Measurements from ENCODE around the gene ADAMTS2.

The ADAMTS2 gene

DNA sequence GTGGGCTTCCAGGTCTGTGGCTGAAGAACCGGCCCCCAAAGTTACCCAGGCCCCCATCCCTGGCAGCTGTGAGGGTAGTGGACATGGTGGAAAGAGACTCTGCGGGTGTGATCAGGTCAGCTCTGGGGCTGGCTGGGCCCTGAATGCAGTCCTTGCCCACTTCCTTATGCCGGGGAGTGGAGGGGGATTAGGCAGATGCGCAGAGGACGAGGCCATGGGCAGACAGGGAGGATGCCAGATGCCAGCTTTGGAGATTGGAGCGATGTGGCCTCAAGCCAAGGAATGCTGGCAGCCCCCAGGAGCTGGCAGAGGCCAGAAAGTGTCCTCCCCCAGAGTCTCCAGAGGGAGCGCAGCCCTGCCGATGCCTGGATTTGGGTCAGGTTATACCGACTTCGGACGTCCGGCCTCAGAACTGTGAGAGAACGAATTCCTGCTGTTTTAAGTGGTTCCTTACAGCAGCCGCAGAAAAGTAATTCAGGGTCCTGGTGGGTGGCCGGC lies 69.8 kb downstream of the ADAMTS2 start:
- no peak for DNase-seq

DNA sequence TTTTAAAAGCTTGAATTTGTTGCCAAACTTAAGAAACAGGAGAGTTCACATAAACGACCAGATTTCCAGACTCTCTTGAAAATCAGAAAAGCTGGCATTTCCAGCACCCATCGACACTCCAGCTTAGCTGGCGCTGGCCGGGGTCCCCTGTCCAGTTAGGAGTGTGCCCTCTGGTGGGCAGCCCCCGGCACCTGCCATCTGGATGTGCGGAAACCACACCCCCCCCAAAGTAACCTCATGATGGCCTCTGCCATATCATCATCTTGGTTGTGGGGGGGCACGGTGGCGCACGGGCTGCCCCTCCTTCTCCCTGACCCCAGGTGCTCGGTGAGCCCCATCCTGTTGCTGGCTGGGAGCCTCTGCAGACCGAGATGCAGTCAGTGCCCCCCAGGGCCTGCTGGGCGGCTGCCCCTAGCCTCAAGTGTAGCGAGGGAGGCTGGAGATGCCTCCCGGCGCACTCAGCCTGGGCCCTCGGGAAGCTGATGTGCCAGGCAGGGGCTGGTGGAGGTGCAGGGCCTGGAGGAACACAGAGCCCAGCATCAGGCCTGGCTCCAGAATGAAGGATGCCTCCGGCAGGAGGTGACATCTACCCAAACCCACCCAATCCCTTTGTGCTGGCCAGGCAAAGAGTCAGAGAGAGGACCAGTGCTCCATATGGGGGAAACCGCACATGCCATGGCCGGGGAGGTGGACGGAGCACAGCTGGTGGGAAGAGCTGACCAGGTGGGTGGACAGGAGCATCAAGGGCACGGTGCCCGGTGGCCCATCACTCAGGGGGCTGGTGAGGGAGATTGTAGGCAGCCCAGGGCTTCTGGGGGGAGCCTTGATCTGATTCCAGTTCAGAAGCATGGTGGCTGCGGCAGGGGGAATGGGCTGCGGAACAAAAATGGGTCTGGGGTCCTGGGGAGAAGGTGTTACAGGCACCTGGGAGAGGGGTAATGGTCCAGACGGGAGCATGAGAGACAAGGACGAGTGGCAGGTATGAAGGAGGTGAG lies 70.6 kb downstream of the ADAMTS2 start:
- DNase-seq: no peak

DNA sequence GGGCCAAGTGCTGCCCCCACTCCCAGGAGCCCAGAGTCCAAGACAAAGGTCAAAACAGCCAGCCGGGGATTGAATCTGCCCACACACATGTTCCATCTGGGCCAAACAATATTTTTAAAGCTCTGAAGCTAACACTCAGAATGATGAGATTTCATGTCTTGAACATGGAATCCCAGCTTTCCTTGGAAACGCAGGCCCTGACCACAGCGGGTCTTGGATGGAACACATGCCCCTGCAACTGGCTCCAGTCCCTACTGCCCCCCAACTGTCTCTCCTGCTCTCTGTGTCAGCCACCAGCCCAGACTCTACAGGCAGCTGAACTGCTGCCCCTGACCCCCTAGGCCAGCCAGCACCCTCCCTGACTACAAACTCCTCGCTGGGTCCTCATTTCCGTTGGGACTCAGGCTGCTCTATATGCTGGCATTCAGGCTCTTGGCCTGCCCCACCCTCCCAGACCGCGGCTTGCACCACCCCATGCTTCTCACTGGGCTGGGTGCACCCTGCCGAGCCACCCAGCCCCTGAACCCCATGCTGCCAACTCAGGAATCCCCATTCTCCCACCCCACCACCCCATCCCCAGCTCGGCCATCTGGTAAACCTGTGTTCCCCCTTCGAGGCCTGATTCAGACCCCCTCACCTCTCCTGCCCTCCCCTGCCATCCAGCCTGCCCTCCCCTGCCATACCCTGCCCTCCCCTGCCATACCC lies 71.7 kb downstream of the ADAMTS2 start:
- no peak for DNase-seq

DNA sequence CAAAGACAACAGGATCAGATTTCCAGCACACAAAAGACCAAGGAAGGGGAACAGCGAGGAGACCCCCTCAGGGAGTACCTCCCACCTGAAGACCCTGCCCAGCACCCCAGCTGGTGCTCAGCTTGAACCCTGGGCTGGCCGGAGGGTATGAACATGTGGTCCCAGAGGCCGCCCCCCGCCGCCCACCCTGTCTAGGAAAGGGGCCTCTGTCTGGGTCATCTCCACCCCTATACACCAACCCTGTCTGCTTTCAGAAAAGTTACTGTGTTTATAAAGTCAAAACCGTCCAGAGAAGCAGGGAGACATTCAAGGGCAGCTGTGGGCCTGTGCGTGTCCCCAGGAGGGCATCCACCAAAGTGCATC lies 72.2 kb downstream of the ADAMTS2 start:
- DNase-seq: no peak

DNA sequence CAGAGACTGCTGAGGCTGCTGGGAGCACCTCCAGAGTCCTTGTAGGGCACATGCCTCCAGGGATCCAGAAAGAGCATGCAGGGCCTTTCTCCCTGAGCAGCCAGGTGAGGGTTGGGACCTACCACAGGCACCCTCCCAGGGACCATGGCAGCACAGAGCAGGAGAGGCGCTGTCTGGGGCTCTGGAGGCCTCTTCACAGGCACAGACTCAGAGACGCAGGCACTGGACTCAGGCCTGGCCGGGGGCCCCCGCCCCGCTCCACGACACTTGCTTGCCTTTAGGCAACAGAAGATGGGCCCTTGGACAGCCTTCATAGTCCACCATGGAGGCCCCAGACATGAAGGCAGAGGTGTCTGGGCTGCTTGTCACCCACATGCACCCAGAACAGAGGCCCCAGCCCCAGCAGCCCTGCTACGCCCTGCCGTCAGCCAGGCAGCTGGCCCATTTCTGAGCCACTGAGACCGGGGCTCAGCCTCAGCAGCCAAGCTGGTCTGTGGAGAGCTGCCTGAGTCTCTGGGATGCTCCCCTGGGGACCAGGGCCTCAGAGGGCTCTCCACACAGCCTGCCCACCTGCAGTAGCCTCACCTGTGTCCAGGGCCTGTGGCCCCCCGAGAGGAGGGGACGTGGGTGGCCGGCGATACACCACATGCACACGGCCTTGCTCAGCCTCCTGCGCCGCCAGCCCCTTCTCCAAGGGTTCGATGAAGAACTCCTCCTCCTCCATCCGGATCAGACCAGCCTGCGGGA lies 72.8 kb downstream of the ADAMTS2 start:
- DNase-seq: no peak

DNA sequence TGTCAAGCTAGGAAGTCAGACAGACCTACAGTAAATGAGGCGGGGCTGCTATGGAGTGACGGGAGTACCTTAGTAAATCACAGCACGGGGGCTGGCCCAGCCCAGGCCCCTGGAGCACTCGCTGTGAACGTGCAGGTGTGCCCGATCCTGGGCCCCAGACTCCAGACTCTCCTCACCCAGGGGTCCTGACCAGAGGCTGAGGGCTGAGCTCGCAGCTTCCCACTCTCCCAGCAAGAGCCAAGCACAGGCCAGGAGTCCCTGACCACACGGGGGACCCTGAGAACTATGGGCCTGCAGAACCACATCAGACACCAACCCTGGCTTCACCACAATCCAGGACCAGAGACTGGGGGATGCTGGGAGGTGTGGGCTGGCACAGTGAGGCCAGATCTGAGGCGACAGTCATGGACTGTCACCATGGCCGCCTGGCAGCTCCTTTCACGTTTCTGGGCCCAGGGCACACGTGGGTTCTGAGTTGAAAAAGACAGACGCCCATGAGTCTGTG lies 73.4 kb downstream of the ADAMTS2 start:
- no peak for DNase-seq

DNA sequence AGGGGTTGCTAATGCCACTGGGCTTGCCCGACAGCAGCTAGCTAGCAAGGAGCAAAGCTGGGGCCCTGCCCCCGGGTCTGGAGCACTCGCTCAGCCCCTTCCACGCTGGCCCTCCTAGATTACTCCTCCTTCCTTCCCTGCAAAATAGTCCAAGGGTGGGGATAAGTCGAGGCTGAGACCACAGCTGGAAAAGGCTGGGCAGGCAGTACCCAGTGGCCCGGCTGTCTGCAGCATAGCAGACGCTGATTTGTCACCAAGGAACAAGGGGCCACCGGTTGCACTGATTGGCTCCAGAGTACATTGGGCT lies 73.9 kb downstream of the ADAMTS2 start:
- DNase-seq: no peak

DNA sequence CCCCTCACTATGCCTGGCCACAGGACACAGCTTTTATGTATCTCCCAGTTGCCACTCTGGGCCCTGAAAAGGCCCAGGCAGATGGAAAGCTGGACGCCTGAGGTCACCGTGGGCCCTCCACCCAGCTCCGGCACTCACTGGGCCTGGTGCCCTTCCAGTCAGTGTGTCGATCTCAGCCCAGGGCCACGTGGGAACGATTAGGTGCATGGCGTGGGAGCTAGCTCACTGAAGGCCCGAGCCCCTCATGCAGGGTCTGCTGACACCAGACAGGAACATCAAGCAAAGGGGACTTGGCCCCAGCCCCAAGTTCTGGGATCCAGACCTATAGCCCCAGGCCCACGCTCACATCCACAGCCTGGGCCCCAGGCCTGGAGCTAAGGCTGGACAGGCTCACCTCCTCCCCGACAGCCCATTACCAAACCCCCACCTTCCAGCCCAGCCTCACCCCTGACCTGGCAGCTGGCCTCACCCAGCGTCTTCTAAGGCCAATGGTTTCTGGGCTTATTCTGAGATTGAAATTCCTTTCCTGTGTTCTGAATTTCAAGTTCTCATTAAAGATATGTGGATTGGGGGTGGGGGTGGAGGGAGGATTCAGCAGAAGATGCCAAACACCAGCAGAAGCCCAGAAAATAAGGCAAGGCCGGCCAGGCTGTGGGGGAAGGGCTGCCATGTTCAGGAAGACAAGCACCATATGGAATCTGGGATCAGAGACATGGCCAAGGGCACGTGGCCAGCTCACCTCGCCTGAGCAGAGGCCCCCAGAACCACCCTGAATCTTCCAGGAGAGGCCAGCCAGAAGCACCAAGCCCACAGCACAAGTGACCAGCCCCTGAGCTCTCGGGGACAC lies 74.5 kb downstream of the ADAMTS2 start:
- no peak for DNase-seq

DNA sequence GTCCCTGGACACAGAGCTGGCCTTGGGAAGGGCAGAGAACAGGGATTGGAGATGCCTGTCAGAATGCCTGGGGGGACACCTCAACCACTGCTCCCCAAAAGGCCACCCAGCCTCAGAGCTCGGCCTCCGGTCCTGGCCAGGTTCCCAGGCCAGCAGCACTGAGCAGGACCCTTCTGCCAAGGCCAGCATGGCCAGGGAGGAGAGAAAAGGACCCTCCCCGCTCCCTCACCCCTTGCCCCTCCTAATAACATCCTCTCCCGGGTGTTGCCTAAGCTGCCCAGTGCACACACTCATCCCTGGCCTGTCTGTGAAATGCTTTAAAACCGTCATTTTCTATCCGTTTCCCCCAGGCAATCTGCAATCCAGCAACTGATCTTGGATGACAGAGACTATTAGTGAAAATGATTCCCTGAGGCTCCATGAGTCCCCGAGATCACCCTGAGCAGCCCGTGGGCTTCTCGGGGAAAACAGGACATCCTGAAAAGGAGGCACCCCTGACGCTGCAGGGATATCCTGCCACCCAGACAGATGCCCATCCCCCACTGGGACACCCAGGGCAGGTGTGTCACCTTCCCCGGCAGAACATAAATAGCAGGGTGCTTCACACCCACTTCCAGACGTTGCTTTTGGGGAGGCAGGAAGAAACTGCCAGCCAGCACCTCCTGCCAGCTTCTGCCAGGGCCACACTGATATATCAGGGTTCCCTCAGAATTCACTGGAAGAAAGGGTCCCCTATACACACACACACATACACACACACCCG lies 75.3 kb downstream of the ADAMTS2 start:
- no peak for DNase-seq

DNA sequence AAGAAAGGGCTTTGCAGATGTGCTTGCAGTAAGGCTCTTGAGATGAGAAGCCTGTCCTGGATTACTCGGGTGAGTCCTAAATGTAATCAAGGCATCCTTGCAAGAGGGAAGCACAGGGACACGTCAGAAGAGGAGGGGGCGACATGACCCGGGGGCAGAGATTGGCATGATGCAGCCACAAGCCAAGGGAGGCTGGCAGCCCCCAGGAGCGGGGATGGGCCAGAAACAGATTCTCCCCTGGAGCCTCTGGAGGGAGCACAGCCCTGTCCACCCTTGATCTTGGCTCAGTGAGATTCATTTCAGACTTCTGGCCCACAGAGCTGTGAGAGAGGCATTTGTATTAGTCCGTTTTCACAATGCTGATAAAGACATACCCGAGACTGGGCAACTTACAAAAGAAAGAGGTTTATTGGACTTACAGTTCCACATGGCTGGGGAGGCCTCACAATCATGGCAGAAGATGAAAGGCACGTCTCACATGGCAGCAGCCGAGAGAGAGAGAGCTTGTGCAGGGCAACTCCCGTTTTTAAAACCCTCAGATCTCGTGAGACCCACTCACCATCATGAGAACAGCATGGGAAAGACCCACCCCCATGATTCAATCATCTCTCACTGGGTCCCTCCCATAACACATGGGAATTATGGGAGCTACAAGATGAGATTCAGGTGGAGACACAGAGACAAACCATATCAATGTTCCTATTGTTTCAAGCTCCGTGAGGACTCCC lies 76.1 kb downstream of the ADAMTS2 start:
- DNase-seq: no peak

DNA sequence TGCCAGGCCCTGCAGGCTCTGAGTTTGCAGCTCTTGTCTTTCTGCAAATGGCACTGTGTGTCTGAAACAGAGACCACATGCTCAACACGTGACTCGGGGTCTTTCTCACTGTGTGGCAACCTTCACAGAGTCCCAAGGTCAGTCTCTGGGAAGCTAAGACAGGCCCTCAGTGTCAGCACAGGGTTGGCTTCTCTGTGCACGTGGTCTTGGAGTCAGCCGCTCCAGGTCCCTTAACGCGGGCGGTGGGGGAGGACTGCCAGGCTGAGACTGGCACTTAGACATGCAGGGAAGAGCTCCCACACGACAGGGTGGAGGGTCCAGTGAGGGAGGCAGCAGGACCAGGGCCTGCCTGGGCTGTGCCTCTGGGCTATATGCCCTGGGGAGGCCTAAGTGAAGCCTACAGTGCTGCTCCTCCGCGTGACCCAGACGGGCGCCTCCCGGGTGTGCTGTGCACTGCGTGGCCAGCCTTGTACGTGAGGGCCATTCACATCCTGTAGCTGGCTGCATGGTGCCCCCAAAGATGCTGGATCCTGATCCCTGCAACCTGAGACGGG lies 76.8 kb downstream of the ADAMTS2 start:
- DNase-seq: no peak

DNA sequence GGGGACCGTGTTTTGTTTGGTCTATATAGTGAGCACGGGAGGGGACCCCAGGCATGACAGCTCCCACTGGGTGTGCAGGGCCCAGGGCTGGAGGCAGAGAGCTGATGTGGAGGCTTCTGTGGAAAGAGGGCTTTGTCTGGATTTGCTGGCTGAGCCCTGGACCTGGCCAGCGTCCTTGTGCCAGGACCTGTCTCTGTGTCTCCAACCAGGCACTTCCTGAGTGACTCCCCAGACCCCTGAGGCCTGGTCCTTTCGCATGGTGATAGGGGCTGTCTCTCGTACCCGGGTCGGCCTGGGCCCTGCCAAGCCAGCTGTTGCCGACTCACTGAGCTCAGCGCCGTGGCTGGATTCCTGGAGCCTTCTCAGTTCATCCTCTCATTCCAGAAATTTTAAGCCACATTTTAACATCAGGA lies 77.6 kb downstream of the ADAMTS2 start:
- no peak for DNase-seq

DNA sequence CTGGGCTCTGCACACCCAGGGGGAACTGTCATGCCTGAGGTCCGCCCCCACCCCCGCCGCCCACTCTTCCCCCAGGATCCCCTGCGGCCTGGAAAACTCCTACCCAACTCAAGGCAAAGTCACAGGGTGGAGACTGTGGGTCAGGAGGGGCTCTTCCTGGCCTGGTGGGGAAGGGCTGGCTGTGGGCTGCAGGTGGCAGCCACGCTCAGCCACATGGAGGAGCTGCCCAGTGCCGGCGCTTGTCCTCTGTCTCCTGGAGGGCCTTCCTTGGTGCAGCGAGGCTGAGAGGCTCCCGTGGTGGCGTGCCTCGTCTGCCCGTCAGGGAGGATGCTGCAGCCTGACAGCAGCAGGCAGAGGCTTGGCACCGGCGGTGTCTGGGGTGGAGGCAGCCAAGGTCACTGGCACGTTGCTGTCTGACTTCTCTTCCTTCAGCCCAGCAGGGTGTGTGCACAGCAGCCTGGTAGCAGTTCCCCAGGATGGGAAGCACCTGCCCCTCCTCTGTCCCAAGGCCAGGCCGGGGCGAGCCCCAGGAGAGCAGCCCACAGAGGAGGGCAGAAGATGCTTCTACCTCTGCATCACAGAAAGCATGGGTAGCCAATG lies 78.1 kb downstream of the ADAMTS2 start:
- DNase-seq: no peak

DNA sequence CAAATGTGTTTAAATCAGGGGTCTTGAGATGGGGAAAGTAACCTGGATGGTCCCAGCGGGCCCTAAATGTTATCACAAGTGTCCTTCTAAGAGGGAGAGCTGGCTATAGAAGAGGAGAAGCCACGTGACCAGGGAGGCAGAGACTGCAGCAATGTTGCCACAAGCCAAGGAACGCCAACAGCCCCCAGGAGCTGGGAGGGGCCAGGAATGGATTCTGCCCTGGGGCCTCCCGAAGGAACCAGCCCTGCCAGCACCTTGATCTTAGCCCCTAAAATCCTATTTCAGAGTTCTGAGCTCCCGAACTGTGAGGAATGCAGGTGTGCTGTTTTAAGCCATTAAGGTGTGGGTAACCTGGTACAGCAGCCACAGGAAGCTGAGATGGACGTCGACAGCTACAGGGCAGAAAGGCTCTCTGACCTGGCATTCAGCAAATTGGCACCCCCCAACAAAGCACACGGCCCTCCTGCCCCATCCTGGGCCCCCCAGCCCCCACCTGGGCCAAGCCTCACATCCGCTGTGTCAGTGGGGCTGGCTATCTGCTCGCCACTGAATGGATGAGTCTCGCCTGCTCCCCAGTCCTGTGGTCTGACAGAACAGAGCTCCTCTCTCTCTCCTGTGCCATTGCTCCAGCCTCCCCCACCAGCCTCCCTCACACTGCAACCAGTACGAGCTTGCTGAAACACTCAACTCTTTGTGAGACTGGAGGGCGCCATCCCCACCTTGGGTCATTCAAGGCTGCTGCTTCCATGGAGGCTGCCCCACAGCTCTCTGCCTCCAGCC lies 78.8 kb downstream of the ADAMTS2 start:
- no peak for DNase-seq

DNA sequence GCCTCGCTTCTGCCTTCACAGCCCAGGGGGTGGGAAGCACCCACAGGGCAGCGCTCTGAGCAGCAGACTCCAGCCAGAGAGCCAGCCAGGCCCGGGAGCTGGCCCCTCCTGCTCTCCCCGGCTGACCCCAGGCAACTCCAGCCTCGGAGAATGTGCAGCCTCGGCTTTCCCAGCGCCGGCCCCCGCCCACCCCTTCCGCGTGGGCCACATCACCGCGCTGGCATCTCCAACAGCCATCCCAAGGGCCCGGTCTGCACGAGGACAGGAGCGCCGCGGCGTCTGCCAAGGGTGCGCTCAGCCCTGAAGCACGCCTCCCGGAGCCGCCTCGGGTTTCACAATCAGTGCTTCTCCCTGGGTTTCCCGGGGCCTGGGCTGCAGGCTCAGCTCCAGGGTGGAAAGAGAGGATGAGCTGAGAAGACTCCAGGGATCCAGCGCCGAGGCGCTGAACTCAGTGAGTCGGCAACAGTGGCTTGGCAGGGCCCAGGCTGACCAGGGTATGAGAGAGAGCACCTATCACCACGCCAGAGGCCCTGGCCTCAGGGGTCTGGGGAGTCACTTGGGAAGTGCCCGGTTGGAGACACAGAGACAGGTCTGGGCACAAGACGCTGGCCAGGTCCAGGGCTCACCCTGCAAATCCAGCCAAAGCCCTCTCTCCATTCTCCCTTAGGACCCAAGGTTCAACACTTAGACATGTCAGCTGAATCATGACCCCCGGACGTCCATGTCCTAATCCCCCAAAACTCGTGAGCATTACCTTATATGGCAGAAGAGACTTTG lies 79.6 kb downstream of the ADAMTS2 start:
- no peak for DNase-seq

DNA sequence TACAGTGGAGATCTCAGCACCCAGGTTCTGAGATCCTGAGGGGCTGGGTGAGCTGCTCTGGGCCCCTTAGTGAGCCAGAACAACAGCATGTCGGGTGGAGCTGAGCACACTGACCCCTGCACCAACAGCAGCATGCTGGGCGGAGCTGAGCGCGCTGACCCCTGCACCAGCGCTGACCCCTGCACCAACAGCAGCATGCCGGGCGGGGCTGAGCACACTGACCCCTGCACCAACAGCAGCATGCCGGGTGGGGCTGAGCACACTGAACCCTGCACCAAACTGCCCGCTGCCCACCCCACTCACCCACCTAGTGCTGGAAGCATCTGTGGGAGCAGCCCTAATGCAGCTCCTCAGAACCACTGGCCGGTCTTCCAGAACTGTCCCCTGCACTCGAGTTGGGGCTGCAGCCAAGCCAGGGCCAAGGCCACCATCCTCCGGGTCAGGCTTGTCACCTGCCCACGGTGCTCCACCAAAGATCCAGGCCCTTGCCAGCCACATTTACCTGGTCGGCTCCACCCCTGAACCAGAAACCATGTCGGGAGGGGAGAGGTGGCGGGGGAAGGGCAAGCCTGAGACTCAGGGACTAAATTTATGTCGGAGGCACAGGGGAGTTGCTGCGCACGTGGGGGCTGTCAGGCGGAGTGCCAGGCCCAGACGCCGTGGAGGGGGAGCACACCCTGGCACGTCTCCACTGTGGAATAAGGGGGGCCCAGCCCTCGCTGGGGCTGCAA lies 80.3 kb downstream of the ADAMTS2 start:
- no peak for DNase-seq

DNA sequence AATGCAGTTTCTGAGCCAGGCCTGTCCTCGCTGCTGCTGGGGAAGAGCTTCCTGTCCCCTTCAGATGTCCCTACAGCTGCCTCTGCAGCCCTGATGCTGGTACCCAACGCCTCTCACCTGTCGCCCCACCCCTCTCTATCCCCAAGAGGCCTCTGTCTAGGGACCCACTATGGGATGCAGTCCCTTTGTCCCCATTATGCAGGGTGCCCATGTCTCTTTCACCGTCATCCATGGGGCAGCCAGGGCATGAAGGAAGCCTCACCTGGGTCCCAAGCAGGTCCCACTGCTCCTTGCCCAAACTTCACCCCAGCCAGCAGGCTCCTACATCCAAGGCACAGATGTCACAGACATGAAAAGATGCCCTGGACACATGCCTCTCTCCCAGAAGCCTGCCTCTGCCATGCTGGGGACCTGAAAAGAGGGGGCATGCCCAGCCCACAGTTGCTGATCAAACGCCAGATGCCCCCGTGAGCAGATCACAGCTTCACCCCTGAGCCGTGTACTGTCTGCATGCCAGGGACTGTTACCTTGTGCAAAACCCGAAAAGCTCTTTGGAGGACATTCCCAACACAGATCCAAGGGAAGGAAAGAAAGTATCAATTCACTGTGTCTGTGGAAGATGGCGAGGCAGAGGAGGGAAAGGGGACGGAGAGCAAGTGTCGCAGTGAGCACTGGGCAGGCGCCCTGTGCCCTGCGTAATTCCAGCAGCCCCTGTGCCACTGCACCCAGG lies 81.0 kb downstream of the ADAMTS2 start:
- DNase-seq: no peak

Data from stimulated activated naive CD4-positive, alpha-beta T cell (primary cell).